SK-N-SH treated with all-trans-retinoic acid at 6 μM for 48 hours (cell line): Measurements from ENCODE around the gene RRP36.

Source experiments
- CSDC2 ChIP-seq: fragments of 250-450 bp; sonication (Bioruptor Pico); IDR thresholded peaks from 2 replicates; pipeline ENCODE4 v1.5.0; 2020; ENCODE audit warnings: mild to moderate bottlenecking, moderate library complexity
- TSHZ2 ChIP-seq: fragments of 250-450 bp; sonication (Bioruptor Pico); IDR thresholded peaks from 2 replicates; pipeline ENCODE4 v1.5.0; 2020; ENCODE audit warnings: mild to moderate bottlenecking, moderate library complexity
- ZFP3 ChIP-seq: fragments of 250-450 bp; sonication (Bioruptor Pico); IDR thresholded peaks from 2 replicates; pipeline ENCODE4 v1.5.0; 2020; ENCODE audit warnings: mild to moderate bottlenecking, moderate library complexity
- ZNF565 ChIP-seq: fragments of 450-650 bp; formaldehyde crosslinking; conservative IDR thresholded peaks from 2 replicates; pipeline ENCODE4 v1.5.0; 2020; ENCODE audit warnings: low read depth, mild to moderate bottlenecking, moderate library complexity
- TF ChIP-seq, protein P1 (sequence below): fragments of 250-450 bp; sonication (Bioruptor Pico); IDR thresholded peaks from 2 replicates; pipeline ENCODE4 v1.8.0; 2021; ENCODE audit warnings: low read depth, mild to moderate bottlenecking, moderate library complexity, borderline replicate concordance
- TF ChIP-seq, protein P2 (sequence below): fragments of 250-450 bp; sonication (Bioruptor Pico); IDR thresholded peaks from 2 replicates; pipeline ENCODE4 v1.8.0; 2020; ENCODE audit warnings: mild to moderate bottlenecking, moderate library complexity, borderline replicate concordance

DNA sequence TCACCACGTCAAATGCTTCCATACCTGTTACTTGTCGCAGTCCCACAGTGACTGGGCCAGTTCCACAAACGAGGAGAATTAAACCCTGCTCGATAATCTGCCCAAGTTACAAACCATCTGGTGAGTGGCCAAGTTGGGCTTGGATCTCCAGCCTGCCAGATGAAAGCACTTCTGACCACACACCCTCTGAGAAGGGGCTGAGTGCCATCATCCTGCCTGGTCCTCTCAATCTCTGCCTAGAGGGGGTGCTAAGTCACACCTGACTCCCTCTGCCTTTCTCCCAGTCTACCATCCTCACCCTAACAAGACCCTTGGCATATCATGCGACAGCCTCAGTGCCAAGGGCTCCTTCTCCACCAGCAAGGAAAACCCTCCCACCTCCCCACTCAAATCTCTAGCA is 15.8 kb downstream of the RRP36 start:
- TF ChIP-seq TSHZ2 (CRISPR knock-in tag) (no peak), ZNF565 (CRISPR knock-in tag) (no peak), CSDC2 (CRISPR knock-in tag) (no peak), ZFP3 (CRISPR knock-in tag) (no peak)
- TF ChIP-seq, protein P1, sequence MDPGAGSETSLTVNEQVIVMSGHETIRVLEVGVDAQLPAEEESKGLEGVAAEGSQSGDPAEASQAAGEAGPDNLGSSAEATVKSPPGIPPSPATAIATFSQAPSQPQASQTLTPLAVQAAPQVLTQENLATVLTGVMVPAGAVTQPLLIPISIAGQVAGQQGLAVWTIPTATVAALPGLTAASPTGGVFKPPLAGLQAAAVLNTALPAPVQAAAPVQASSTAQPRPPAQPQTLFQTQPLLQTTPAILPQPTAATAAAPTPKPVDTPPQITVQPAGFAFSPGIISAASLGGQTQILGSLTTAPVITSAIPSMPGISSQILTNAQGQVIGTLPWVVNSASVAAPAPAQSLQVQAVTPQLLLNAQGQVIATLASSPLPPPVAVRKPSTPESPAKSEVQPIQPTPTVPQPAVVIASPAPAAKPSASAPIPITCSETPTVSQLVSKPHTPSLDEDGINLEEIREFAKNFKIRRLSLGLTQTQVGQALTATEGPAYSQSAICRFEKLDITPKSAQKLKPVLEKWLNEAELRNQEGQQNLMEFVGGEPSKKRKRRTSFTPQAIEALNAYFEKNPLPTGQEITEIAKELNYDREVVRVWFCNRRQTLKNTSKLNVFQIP (CRISPR knock-in tag) = no peak
- TF ChIP-seq, protein P2, sequence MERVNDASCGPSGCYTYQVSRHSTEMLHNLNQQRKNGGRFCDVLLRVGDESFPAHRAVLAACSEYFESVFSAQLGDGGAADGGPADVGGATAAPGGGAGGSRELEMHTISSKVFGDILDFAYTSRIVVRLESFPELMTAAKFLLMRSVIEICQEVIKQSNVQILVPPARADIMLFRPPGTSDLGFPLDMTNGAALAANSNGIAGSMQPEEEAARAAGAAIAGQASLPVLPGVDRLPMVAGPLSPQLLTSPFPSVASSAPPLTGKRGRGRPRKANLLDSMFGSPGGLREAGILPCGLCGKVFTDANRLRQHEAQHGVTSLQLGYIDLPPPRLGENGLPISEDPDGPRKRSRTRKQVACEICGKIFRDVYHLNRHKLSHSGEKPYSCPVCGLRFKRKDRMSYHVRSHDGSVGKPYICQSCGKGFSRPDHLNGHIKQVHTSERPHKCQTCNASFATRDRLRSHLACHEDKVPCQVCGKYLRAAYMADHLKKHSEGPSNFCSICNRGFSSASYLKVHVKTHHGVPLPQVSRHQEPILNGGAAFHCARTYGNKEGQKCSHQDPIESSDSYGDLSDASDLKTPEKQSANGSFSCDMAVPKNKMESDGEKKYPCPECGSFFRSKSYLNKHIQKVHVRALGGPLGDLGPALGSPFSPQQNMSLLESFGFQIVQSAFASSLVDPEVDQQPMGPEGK (CRISPR knock-in tag) = no peak
